GM12892 (cell line): ENCODE measurements around the gene CTU1.

Source experiments
- POLR2A ChIP-seq: IDR thresholded peaks from 2 replicates; pipeline ENCODE4 v1.6.1; 2011; ENCODE audit warnings: low read depth, low read length, control low read depth
- POLR2AphosphoS5 ChIP-seq: IDR thresholded peaks from 2 replicates; pipeline ENCODE4 v1.6.1; 2011; ENCODE audit warnings: low read depth, low read length, control low read depth
- TAF1 ChIP-seq: IDR thresholded peaks from 2 replicates; pipeline ENCODE4 v1.6.1; 2011; ENCODE audit warnings: low read depth, mild to moderate bottlenecking, control low read depth, low read length, borderline replicate concordance

DNA sequence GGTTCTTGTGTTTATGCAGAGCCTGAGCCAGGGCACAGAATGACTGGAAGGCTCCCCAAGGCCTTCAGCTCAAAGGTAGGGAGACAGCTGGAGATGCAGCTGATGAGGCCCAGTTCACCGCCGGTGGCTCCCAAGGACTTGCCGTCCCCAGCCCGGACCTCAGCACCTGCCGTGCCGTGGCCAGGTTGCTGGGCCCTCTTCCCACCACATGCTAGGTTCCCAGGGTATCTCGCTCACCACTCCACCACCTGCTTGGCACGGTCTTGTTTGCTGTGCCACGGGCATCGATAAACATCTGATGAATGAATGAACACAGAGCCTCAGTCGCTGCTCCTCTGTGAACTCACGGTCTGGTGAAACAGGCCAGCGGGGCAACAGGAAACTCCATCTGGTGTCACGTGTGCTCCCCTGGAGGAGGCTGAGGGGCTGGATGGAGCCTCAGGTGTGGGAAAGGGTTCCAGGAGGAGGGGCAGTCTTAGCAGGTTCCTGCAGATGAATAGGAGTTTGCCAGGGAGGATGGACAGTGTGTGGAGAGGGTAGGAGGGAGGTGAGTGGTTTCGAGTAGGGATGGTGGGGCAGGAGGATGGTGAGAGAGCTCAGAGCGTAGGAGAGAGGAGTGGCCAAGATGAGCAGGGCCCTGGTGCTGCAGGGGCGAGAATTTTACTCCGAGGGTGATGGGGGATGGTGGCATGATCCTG is 21.9 kb downstream of the CTU1 start:
- TF ChIP-seq POLR2A, result no peak
- no peak for TF ChIP-seq POLR2AphosphoS5
- no peak for TF ChIP-seq TAF1
